Progenitor cell of endocrine pancreas (in vitro differentiated cells): ENCODE results near the gene ATF6. TPM values are rescaled to one million over a fixed set of nuclear protein-coding genes. Genes with fewer than 3 reads are reported as not detected.
"Not testable (repeated sequence)": the region's sequence is repeated elsewhere in the genome, so short reads cannot be mapped to it uniquely, and the experiment has no call there.

Experiments used
- DNase-seq: peaks from one replicate; pipeline ENCODE4 v3.0.0; 2021; ENCODE audit warnings: low spot score; ENCODE audit not compliant: unreplicated experiment
- H3K27ac Mint-ChIP-seq: 2 replicates; pipeline ENCODE4 v1.8.0; 2021; ENCODE audit warnings: mild to moderate bottlenecking, moderate library complexity, mixed read lengths
- H3K27me3 Mint-ChIP-seq: 2 replicates; pipeline ENCODE4 v1.8.0; 2021; ENCODE audit warnings: mixed read lengths
- H3K36me3 Mint-ChIP-seq: 2 replicates; pipeline ENCODE4 v1.8.0; 2022; ENCODE audit warnings: mixed read lengths; ENCODE audit not compliant: insufficient read depth
- H3K4me1 Mint-ChIP-seq: 2 replicates; pipeline ENCODE4 v1.8.0; 2021; ENCODE audit warnings: low read depth, mixed read lengths
- H3K4me3 Mint-ChIP-seq: 2 replicates; pipeline ENCODE4 v1.8.0; 2021; ENCODE audit warnings: low read depth, mild to moderate bottlenecking, moderate library complexity, mixed read lengths
- H3K9me3 Mint-ChIP-seq: 2 replicates; pipeline ENCODE4 v1.8.0; 2021; ENCODE audit warnings: low read depth, mixed read lengths
- total RNA-seq: library from RNA; stranded (reverse); gene quantifications from 2 replicates; pipeline ENCODE4 v1.2.1, GENCODE V29; 2021
- TF ChIP-seq, protein P1 (sequence below): fragments of 200-600 bp; sonication (generic); IDR thresholded peaks from one replicate; pipeline ENCODE4 v1.5.0; 2021; ENCODE audit warnings: antibody characterized with exemption, mild to moderate bottlenecking; ENCODE audit not compliant: unreplicated experiment

Gene ATF6
- total RNA-seq, 1 donor from 2014 or later: 20.4 TPM

DNA sequence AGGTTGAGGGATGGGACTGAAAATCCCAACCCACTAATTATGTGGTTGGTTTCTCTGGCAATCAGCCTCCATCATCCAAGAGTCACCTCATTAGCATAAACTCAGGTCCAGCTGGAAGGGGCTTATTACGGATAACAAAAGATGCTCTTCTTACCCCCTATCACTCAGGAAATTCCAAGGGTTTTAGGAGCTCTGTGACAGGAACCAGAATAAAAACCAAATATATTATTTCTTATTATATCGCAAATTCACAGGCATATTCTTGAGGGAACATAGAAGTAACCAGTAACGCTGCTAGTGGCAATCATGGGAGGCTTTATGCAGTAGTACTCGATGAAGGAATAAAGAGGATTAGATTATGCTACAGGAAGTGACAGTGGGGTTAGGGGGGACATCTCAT is 59.7 kb downstream of the ATF6 start:
- peaks cover 7% of the 10 kb centered on the region for H3K9me3 Mint-ChIP-seq
- TF ChIP-seq, protein P1, sequence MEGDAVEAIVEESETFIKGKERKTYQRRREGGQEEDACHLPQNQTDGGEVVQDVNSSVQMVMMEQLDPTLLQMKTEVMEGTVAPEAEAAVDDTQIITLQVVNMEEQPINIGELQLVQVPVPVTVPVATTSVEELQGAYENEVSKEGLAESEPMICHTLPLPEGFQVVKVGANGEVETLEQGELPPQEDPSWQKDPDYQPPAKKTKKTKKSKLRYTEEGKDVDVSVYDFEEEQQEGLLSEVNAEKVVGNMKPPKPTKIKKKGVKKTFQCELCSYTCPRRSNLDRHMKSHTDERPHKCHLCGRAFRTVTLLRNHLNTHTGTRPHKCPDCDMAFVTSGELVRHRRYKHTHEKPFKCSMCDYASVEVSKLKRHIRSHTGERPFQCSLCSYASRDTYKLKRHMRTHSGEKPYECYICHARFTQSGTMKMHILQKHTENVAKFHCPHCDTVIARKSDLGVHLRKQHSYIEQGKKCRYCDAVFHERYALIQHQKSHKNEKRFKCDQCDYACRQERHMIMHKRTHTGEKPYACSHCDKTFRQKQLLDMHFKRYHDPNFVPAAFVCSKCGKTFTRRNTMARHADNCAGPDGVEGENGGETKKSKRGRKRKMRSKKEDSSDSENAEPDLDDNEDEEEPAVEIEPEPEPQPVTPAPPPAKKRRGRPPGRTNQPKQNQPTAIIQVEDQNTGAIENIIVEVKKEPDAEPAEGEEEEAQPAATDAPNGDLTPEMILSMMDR: no peak
- no peak overlapping the region for H3K27ac Mint-ChIP-seq
- no peak for DNase-seq
- peaks cover 27% of the 10 kb centered on the region for H3K36me3 Mint-ChIP-seq
- no peaks in the 10 kb centered on the region for H3K4me1 Mint-ChIP-seq
- H3K27me3 Mint-ChIP-seq: no peaks in the 10 kb centered on the region
- no peak overlapping the region for H3K4me3 Mint-ChIP-seq

DNA sequence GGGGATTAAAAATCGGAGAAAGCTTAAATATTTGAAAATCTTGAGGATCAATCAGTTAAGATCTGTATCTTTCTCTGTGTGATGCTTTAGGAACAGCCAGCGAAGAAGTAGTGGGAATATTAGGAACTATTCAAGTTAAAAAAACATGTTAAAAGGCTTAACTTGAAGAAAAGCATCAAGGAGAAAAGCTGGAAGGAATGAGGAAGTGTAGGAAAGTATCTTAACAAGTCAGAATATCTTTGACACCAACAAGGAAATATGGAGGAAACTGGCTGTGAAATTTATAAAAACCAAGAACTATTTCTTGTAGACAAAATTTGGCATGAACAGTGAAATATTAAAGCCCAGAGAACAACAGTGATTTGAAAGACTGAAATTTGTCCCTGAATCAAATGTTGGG is 60.4 kb downstream of the ATF6 start:
- Mint-ChIP-seq H3K4me1 (no peaks in the 10 kb centered on the region), H3K36me3 (peaks cover 32% of the 10 kb centered on the region), H3K4me3 (no peak overlapping the region), H3K9me3 (peaks cover 7% of the 10 kb centered on the region), H3K27ac (no peak overlapping the region), H3K27me3 (no peaks in the 10 kb centered on the region)
- TF ChIP-seq, protein P1: no peak
- DNase-seq: no peak

DNA sequence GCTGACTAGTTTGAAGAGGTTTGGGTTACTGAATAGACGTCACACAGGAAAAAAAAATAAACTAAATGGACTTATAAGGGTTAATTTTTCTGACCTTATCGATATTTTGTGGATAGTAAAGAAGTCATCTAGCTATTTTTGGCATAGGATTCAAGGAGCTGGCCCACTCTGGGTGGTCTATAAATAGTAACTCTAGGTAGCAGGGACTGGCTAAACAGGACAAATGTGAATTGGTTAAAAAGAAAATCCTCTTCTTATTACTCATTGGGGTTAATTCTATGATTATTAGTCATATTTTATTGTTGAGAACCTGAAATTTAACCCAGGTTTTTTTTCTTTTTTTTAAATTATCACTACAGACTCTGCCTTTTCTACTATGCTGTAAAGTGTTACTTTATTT is 61.7 kb downstream of the ATF6 start:
- Mint-ChIP-seq H3K27ac (no peak overlapping the region), H3K27me3 (no peaks in the 10 kb centered on the region), H3K9me3 (peaks cover 7% of the 10 kb centered on the region), H3K4me1 (no peaks in the 10 kb centered on the region), H3K4me3 (no peak overlapping the region), H3K36me3 (peaks cover 36% of the 10 kb centered on the region)
- TF ChIP-seq, protein P1: no peak
- DNase-seq: no peak

DNA sequence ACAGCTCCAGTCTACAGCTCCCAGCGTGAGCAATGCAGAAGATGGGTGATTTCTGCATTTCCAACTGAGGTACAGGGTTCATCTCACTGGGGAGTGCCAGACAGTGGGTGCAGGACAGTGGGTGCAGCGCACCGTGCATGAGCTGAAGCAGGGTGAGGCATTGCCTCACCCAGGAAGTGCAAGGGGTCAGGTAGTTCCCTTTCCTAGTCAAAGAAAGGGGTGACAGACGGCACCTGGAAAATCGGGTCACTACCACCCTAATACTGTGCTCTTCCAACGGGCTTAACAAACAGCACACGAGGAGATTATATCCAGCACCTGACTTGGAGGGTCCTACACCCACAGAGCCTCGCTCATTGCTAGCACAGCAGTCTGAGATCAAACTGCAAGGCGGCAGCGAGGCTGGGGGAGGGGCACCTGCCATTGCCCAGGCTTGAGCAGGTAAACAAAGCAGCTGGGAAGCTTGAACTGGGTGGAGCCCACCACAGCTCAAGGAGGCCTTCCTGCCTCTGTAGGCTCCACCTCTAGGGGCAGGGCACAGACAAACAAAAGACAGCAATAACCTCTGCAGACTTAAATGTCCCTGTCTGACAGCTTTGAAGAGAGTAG is 66.3 kb downstream of the ATF6 start:
- H3K4me3 Mint-ChIP-seq, H3K4me1 Mint-ChIP-seq, H3K27ac Mint-ChIP-seq, DNase-seq, H3K27me3 Mint-ChIP-seq: not testable (repeated sequence)
- Mint-ChIP-seq H3K9me3 (peaks cover 13% of the 10 kb centered on the region), H3K36me3 (peaks cover 36% of the 10 kb centered on the region)

DNA sequence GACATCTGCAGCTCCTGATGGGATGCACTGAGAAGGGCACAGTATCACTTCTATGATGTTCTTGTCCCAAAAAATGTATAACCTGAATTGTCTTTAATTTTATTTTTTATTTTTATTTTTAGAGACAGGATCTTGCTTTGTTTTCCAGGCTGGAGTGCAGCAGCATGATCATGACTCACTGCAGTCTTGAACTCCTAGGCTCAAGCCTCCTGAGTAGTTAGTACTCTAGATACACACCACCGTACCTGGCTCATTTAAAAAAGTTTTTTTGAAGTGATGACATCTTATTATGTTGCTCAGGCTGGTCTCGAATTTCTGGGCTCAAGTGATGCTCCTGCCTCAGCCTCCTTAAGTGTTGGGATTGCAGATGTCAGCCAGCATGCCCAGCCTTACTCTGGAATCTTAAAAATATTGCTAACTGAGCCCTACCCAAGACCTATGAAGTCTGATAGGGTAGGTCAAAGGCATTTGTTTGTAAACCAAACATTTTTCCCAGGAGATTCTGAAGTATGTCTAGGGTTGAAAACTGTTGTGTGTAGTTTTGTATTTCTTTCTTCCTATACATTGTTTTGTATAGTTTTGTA is 68.9 kb downstream of the ATF6 start:
- Mint-ChIP-seq H3K27ac (no peak overlapping the region), H3K4me3 (no peak overlapping the region), H3K4me1 (no peaks in the 10 kb centered on the region), H3K27me3 (no peaks in the 10 kb centered on the region), H3K9me3 (peaks cover 6% of the 10 kb centered on the region), H3K36me3 (peaks cover 20% of the 10 kb centered on the region)
- TF ChIP-seq, protein P1: no peak
- DNase-seq: no peak

DNA sequence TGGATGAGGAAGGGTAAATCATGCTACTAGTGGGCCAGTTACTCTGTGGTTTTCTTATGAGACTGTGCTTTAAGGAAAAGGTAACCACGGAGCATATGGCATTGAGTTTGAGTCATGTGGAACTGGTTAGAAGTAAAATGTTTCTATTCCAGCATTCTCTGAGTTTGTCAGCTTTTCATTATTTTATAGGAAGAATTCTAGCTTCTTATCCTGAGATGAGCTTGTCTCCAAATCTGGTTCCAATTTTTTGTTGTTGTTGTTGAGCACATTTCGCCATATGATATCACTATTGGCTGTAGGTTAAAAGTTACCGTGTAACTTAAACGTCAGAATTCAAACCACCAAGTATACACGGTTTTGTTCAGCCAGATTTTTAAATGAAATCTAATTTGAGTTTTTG is 69.9 kb downstream of the ATF6 start:
- H3K4me1 Mint-ChIP-seq: no peaks in the 10 kb centered on the region
- TF ChIP-seq, protein P1: no peak
- DNase-seq: no peak
- H3K36me3 Mint-ChIP-seq: peaks cover 15% of the 10 kb centered on the region
- H3K27me3 Mint-ChIP-seq: no peaks in the 10 kb centered on the region
- no peak overlapping the region for H3K27ac Mint-ChIP-seq
- H3K9me3 Mint-ChIP-seq: peaks cover 6% of the 10 kb centered on the region
- H3K4me3 Mint-ChIP-seq: no peak overlapping the region
